Measurements from ENCODE around the gene SPATA46.

SPATA46 gene

DNA sequence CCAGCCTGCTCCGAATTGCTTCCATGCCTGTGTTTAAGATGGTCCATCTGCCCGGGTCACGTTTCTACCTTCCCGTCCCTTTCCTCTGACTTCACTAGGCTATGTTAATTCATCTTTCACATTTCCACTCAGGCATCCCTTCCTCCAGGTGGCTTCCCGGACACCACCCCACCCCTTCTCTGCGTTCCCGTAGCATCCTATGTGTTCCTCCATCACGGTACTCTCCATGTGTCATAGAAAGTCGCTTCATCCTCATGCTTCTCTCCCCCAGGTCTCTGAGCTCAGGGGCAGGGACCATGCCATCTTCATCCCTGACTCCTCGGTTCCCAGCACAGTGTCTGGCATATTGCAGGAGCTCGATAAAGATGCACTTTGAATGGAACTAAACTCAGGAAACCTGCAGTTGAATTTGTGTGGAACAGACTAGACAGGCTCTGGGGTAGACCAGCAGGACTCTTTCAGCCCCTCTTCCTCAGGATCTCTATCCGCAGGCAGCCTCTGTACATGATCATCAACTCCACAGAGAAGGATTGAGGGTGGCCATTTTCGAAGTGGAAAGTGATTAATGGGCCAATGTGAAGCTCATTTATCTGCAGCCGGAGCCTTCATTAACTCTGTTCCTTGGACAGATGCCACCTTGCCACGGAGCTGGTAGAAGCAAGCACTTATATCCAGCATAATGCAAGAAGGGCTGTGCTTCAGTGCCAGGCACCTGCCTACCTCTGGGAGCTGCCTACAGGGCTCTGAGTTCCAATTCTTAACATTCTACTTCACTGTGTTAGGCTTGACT, 13.9 kb upstream of the SPATA46 start:
- no peak for DNase-seq

- no peak for DNase-seq
These were observed 13.3 kb upstream of the SPATA46 start for GRCh38 chr1:162389971-162390370.

GRCh38 chr1:162389021-162389818, 12.6 kb upstream of the SPATA46 start:
- DNase-seq = no peak

GRCh38 chr1:162388615-162389014, 12.0 kb upstream of the SPATA46 start:
- no peak for DNase-seq

- no peak for DNase-seq
These were observed 11.5 kb upstream of the SPATA46 start for GRCh38 chr1:162388083-162388594.

GRCh38 chr1:162387226-162388082, 10.8 kb upstream of the SPATA46 start:
- DNase-seq = no peak

GRCh38 chr1:162386292-162387225, 9.9 kb upstream of the SPATA46 start:
- DNase-seq = no peak

DNA sequence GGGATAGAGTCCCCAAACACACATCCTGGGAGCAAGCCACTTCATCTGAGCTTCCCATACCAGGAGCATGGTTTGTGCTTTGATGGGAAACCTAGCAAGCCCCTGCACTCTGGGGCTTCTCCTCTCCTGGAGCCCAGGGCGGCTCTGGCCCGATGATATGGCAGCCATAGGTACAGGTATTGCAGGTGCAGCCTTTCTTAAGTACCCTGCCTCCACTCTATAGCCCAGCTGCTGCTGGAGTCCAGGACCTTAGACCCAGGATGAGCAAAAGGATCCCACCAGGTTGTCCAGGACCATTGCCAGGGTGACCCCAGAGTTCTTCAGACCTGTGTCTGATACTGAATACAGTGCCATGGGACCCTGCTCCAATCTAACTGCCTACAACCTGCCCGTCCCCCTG, 9.0 kb upstream of the SPATA46 start:
- DNase-seq = no peak

GRCh38 chr1:162385280-162385623, 8.6 kb upstream of the SPATA46 start:
- no peak for DNase-seq

- DNase-seq = no peak
These were observed 8.1 kb upstream of the SPATA46 start for GRCh38 chr1:162384601-162385279.

- DNase-seq = no peak
These were observed 7.5 kb upstream of the SPATA46 start for GRCh38 chr1:162384116-162384515.

- DNase-seq = no peak
These were observed 6.9 kb upstream of the SPATA46 start for GRCh38 chr1:162383516-162383915.

- no peak for DNase-seq
These were observed 6.4 kb upstream of the SPATA46 start for GRCh38 chr1:162383091-162383490.

DNA sequence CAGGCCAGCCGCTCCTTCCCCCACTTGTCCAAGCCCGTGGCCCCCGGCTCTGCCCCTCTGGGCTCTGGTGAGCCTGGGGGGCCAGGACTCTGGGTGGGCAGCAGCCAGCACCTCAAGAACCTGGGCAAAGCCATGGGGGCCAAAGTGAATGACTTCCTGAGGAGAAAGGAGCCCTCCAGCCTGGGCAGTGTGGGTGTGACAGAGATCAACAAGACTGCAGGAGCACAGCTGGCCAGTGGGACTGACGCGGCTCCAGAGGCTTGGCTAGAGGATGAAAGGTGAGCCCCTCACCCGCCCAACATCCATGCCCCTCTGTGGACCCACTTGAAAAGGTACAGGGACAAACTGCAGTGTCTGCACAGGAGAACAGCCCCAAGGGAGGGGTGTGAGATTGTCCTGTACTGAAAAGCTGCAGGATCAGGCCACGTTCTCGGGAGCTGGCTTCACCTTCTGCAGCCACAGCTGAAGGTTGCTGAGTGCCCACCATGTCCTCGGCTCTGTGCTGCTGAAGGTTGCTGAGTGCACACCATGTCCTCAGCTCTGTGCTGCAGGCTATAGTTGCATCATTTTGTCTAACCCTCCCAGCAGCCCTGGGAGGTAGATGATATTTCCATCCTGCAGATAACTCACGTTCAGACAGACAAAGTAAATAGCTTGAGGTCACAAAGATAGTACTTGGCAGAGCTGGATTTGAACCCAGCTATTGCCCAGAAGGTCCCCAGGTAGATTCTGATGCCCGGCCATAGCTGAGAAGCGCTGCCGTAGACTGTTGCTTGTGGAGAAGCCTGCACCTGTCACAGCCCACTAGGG, 5.5 kb upstream of the SPATA46 start:
- DNase-seq = no peak

DNA sequence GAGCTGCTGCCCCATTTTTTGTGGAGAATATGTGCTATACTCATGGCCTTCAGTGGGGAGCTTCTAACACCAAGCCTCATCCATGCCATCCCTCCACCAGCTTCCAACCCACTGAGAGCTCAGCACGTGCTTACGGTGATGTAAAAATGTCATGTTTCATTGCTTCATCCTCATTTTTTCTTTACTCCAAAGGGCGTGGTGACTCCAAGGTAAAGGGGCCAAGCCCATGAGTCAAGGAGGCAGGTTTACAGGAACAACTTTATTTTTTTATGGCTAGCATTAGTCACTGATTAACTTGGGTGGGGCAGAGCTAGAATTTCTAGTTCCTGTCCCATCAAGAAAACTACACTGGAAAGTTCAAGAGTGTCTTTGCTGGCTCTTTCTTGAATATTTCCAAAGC, 4.7 kb upstream of the SPATA46 start, which contains the start of gene C1orf226:
TSS of gene C1orf226 (plus strand) at position 346 of the 400 bp plus-strand sequence. CDS start 174 bp downstream, outside the sequence.
- DNase-seq = no peak

GRCh38 chr1:162380061-162380846, 3.6 kb upstream of the SPATA46 start:
- DNase-seq = no peak

DNA sequence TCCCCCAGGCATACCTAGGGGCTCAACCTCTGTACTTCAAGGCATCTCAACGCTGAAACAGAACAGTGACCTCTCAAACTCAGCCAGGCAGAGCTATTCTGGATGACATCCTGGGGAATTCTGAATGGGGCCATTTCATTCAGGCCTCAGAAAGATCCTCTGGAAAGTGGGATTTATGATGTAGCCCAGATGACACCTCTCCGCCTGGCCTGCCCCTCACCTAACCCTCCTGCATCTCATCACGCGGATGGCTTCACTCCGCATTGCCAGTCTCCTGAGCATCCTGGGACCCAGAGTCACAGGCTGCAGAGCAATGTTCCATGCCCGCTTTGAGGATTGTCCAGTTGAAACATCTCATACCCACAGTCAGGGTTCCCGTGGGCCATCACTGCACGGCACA, 1.2 kb downstream of the SPATA46 start:
- DNase-seq = no peak

DNA sequence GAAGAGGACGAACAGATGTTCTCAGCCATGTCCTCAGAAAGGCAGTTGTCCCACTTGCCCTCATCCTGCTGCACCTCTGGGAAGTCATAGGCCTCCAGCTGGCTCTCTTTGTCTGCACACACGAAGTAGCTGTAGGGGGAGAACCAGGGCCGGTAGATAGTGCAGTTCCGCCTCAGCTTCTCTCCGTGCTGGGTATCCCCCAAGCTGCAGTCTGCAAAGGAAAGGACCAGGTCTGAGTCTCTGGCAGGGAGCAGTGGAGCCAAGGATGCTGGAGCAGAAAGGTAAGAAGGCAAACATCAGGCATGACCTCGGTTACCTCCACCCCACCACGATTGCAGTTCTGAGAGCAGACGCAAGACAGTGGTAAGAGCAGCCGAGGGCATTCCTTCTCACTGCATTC, 2.2 kb downstream of the SPATA46 start:
- DNase-seq = no peak

DNA sequence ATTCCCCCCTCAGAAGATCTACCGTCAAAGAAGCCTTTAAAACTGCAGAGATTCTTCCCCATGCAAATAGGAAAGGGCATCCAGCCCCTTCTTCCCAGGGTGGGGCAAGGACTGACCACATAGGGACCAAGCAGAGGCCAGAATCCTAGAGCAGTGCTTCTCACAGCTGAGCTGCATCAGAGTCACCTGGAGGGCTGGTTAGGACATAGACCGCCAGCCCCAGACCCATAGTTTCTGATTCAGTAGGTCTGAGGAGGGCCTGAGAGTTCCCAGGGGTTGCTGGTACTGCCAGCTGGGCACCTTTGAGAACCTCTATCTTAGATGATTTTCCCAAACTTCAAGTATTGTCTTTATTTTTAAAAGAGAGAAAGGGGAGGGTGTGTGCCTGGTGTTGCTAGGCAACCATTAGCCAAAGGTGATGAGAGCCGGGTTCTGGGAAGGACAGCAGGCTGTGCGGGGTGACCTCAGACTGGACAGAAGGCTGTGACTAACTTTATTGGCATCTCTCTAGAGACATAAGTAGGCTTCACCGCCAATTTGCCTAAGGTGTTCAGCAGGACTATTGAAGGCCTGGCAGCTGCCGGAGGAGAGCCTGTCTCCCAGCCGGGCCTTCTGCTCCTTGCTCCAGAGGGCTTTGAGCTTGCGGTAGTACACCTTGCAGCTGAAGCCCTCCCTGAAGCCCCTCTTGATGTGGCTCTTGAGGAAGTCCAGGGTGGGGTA, 3.0 kb downstream of the SPATA46 start:
- DNase-seq = no peak
